Measurements from ENCODE around the gene MAST1. TPM values are rescaled to one million over a fixed set of nuclear protein-coding genes. Genes with fewer than 3 reads are reported as not detected.
A peak's percentile ranks its signal among the peaks of the same experiment; 100 is the strongest.
"Not testable (repeated sequence)": the region's sequence is repeated elsewhere in the genome, so short reads cannot be mapped to it uniquely, and the experiment has no call there.

Gene MAST1
- total RNA-seq, 6 donors from 2014 or later, result 0.17 to 0.89 (median 0.61) TPM; not detected in 3

GRCh38 chr19:12886651-12886968 is 48.3 kb downstream of the MAST1 start:
- TF ChIP-seq EP300 (IDR thresholded peaks at IDR 0.05) (no peak), CTCF (IDR thresholded peaks at IDR 0.05) (no peak), POLR2AphosphoS5 (IDR thresholded peaks at IDR 0.05) (no peak), POLR2A (IDR thresholded peaks at IDR 0.05) (no peak)
- Histone ChIP-seq H3K27me3 (peaks cover 0 to 6% (median 2%) of the 10 kb centered on the region in 4 donors), H3K36me3 (no peaks in the 10 kb centered on the region), H3K4me1 (peaks cover 24 to 35% (median 27%) of the 10 kb centered on the region in 4 donors), H3K9me3 (peaks cover 0 to 8% (median 4%) of the 10 kb centered on the region in 4 donors), H3K4me3 (no peak overlapping the region), H3K27ac (no peak overlapping the region)
- ATAC-seq (ENCODE audit: low FRiP score in 2 of 2) (no peak), DNase-seq (no peak)
- WGBS, 2 donors, result 74 to 80% methylated on average over 5 of the region's 5 CpGs

DNA sequence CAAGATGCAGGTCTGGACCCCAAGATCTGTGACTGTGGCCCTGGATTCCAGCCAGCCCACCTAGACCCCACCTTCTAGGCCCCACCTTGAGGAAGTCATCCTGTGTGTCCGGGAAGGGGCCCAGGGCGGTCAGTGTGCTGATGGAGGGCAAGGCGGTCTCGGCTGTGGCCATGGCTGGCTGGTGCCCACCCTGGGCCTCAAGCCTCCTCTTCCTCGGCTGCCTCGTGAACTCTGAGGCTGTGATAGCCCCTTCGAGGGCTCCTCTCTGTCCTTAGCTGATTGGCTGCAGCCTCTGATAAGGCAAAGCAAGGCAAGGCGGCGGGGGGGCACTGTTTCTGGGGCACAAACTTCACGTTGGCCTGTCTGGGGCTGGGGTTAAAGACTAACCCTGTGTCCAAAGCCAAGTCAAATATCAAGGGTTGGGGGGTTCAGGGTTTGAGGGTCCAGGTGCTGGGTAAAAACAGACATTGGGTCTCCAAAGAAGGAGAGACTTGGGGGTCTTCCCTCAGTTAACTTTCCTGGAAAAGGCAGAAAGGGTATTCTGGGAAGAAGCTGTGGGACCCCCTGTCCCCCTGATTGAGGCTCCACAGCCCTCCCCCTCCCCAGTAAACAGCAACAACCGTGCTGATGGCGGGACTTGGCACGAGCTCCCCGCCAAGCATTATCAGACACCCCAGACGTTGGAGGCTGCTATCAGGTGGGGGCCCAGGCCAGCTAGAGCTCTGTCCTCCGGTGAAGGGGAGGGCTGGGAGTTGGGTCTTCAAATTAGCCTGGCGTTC is 48.8 kb downstream of the MAST1 start, which contains the start of gene KLF1:
Gene KLF1, minus strand, starts transcription at position 233 of the 779 bp plus-strand sequence. Its CDS starts 61 bp downstream, at position 172.
- Histone ChIP-seq H3K4me1 (peaks cover 30 to 36% (median 33%) of the 10 kb centered on the region in 4 donors), H3K27me3 (peaks cover 0 to 6% (median 2%) of the 10 kb centered on the region in 4 donors), H3K4me3 (peak within 1 kb of the TSS in 3 of 4 donors; percentile 43 to 57 (median 53)), H3K9me3 (peaks cover 0 to 8% (median 4%) of the 10 kb centered on the region in 4 donors), H3K27ac (peak within 1 kb of the TSS in 1 of 4 donors; percentile 54), H3K36me3 (no peaks in the 10 kb centered on the region)
- 67 to 75% methylated on average over 6 to 14 of the region's 17 CpGs for WGBS, 2 donors
- TF ChIP-seq CTCF (IDR thresholded peaks at IDR 0.05) (no peak), POLR2A (IDR thresholded peaks at IDR 0.05) (no peak), POLR2AphosphoS5 (IDR thresholded peaks at IDR 0.05) (no peak), EP300 (IDR thresholded peaks at IDR 0.05) (no peak)
- ATAC-seq (ENCODE audit: low FRiP score in 2 of 2), result no peak
- no peak for DNase-seq

GRCh38 chr19:12888006-12888603 is 49.8 kb downstream of the MAST1 start:
- Histone ChIP-seq H3K36me3 (peaks cover 0 to 2% (median 0%) of the 10 kb centered on the region in 4 donors), H3K27ac (no peak overlapping the region), H3K4me1 (peaks cover 33 to 44% (median 39%) of the 10 kb centered on the region in 4 donors), H3K9me3 (peaks cover 0 to 8% (median 4%) of the 10 kb centered on the region in 4 donors), H3K4me3 (no peak overlapping the region), H3K27me3 (peaks cover 0 to 6% (median 2%) of the 10 kb centered on the region in 4 donors)
- ATAC-seq (ENCODE audit: low FRiP score in 2 of 2), result no peak
- no peak for DNase-seq
- WGBS, 2 donors, result 72 to 77% methylated on average over 4 to 5 of the region's 5 CpGs
- no peak for TF ChIP-seq EP300 (IDR thresholded peaks at IDR 0.05)
- no peak for TF ChIP-seq POLR2AphosphoS5 (IDR thresholded peaks at IDR 0.05)
- no peak for TF ChIP-seq POLR2A (IDR thresholded peaks at IDR 0.05)
- TF ChIP-seq CTCF (IDR thresholded peaks at IDR 0.05), result no peak

- not testable (repeated sequence) for DNase-seq; H3K9me3 ChIP-seq; ATAC-seq (ENCODE audit: low FRiP score in 2 of 2); H3K27me3 ChIP-seq
- peak overlapping the region in 3 of 4 donors; percentile 67 to 93 (median 82) for H3K4me3 ChIP-seq
- peaks cover 24 to 33% (median 29%) of the 10 kb centered on the region in 4 donors for H3K4me1 ChIP-seq
- peaks cover 0 to 19% (median 11%) of the 10 kb centered on the region in 4 donors for H3K36me3 ChIP-seq
- TF ChIP-seq POLR2A (IDR thresholded peaks at IDR 0.05), result peak in 1 of 4 donors; percentile 10
- WGBS, 2 donors, result 27 to 35% methylated on average over 10 of the region's 10 CpGs
- H3K27ac ChIP-seq, result peak overlapping the region in 3 of 4 donors; percentile 40 to 82 (median 81)
Measured at GRCh38 chr19:12890299-12890786, 52.0 kb downstream of the MAST1 start.

Data from upper lobe of left lung (tissue), 6 donors.